ENCODE data around the gene RRP1B. TPM values are rescaled to one million over a fixed set of nuclear protein-coding genes. Genes with fewer than 3 reads are reported as not detected.
"Not testable (repeated sequence)": the region's sequence is repeated elsewhere in the genome, so short reads cannot be mapped to it uniquely, and the experiment has no call there.

The RRP1B gene
- total and polyA plus RNA-seq, 5 donors from 2014 or later = 26.2 to 37.7 (median 28.7) TPM

DNA sequence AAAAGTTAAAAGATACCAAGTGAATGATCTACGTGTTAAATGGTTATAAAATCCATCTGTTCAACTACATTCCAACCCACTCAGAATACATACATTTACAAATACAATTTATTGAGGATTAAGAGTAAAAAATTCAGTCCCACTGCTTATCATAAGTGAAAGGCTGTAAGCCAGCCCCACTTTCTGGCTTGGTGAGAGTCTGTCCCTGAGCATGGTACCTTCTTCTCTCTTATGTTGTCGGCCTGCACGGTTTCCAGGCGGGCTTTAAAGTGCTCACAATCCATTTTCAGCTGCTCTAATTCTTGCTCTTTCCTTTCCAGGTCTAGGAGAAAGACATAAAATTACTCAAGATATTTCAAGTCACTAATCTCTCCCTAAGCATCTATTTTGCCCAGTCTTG is 15.3 kb upstream of the RRP1B start:
- DNase-seq (no peak), ATAC-seq (ENCODE audit: low read depth in 2 of 2) (no peak)
- peaks cover 0 to 8% (median 2%) of the 10 kb centered on the region in 4 donors for H3K4me1 Mint-ChIP-seq
- no peaks in the 10 kb centered on the region for H3K9me3 ChIP-seq (ENCODE audit: control insufficient read depth in 2 of 2, low read length in 2 of 2)
- no peaks in the 10 kb centered on the region for H3K27me3 ChIP-seq (ENCODE audit: control insufficient read depth, insufficient read depth, low read length)
- no peaks in the 10 kb centered on the region for H3K36me3 Mint-ChIP-seq
- no peaks in the 10 kb centered on the region for H3K9me3 Mint-ChIP-seq
- H3K27ac Mint-ChIP-seq = no peak overlapping the region
- H3K36me3 ChIP-seq (ENCODE audit: control insufficient read depth, insufficient read depth, low read length) = no peaks in the 10 kb centered on the region
- no peak overlapping the region for H3K4me3 Mint-ChIP-seq
- peaks cover 4% of the 10 kb centered on the region for H3K4me1 ChIP-seq (ENCODE audit: control insufficient read depth, insufficient read depth, low read length, poor library complexity, severe bottlenecking)
- H3K4me3 ChIP-seq (ENCODE audit: low read depth, low read length) = no peak overlapping the region
- peaks cover 11% of the 10 kb centered on the region for H3K27me3 Mint-ChIP-seq
- H3K27ac ChIP-seq (ENCODE audit: insufficient read depth, low read length, poor library complexity, severe bottlenecking) = no peak overlapping the region

DNA sequence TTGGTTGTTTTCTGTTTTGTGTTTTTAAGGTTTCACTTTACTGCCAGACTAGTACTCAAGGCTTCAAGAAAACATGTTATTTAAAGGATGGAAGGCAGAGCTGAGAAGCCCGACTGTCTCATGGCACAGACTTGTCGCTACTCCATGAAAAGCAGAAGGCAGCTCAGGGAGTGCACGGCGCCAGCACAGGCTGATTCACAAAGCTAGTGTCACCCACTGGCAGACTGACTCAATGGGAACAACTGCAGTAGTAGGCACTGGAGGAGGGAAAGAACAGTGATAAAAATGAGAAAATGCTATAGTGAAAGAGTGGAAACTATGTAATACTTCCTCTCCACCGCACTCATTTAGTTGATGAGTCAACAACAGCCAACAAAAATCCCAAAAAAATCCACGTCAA is 14.8 kb upstream of the RRP1B start:
- no peaks in the 10 kb centered on the region for H3K9me3 ChIP-seq (ENCODE audit: control insufficient read depth in 2 of 2, low read length in 2 of 2)
- H3K27ac ChIP-seq (ENCODE audit: insufficient read depth, low read length, poor library complexity, severe bottlenecking) = no peak overlapping the region
- H3K27me3 ChIP-seq (ENCODE audit: control insufficient read depth, insufficient read depth, low read length) = no peaks in the 10 kb centered on the region
- H3K36me3 ChIP-seq (ENCODE audit: control insufficient read depth, insufficient read depth, low read length) = no peaks in the 10 kb centered on the region
- no peak for DNase-seq
- peaks cover 4% of the 10 kb centered on the region for H3K4me1 ChIP-seq (ENCODE audit: control insufficient read depth, insufficient read depth, low read length, poor library complexity, severe bottlenecking)
- Mint-ChIP-seq H3K9me3 (no peaks in the 10 kb centered on the region), H3K27me3 (peaks cover 11% of the 10 kb centered on the region), H3K36me3 (no peaks in the 10 kb centered on the region), H3K4me3 (no peak overlapping the region), H3K27ac (no peak overlapping the region), H3K4me1 (peaks cover 0 to 8% (median 2%) of the 10 kb centered on the region in 4 donors)
- H3K4me3 ChIP-seq (ENCODE audit: low read depth, low read length) = no peak overlapping the region
- ATAC-seq (ENCODE audit: low read depth in 2 of 2) = no peak

DNA sequence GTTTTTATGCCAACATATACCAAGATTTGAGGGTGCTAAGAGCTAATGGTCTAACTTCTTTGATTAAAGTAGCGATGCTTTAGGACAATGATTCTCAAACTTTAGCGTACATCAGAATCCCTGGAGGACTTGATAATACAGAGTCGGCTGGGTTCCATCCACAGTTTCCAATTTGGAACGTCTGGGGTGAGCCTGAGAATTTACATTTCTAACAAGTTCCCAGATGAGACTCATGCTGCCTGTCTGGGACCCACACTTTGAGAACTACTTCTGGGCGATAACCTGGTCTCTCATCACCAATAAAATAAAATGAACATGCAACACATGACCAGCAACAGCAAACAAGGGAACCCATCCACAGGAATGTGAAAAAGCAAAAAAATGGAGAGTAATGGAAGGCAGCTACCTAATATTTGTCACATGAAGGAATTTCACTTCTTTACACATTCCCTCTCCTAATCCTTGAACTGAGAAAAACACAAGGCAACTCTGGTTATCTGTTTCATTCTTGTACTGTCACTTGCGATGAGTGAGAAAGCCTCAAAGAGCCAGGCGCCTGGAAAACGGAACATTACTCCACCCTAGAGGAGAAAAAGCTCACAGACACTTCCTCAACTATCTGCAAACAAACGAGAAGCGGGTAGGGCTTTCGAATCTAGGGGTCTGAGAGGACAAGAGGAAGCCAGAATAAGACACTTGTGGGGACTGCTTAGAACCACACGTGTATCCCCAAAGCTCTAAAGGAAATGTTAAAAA is 14.0 kb upstream of the RRP1B start:
- Histone ChIP-seq H3K27ac (ENCODE audit: insufficient read depth, low read length, poor library complexity, severe bottlenecking) (no peak overlapping the region), H3K9me3 (ENCODE audit: control insufficient read depth in 2 of 2, low read length in 2 of 2) (no peaks in the 10 kb centered on the region), H3K27me3 (ENCODE audit: control insufficient read depth, insufficient read depth, low read length) (no peaks in the 10 kb centered on the region), H3K4me3 (ENCODE audit: low read depth, low read length) (no peak overlapping the region), H3K4me1 (ENCODE audit: control insufficient read depth, insufficient read depth, low read length, poor library complexity, severe bottlenecking) (peaks cover 4% of the 10 kb centered on the region), H3K36me3 (ENCODE audit: control insufficient read depth, insufficient read depth, low read length) (no peaks in the 10 kb centered on the region)
- ATAC-seq (ENCODE audit: low read depth in 2 of 2) (no peak), DNase-seq (peak in 1 of 3 donors; percentile 61)
- no peak overlapping the region for H3K4me3 Mint-ChIP-seq
- peak overlapping the region in 1 of 3 donors; percentile 79 for H3K27ac Mint-ChIP-seq
- no peaks in the 10 kb centered on the region for H3K36me3 Mint-ChIP-seq
- no peaks in the 10 kb centered on the region for H3K9me3 Mint-ChIP-seq
- H3K4me1 Mint-ChIP-seq = peaks cover 0 to 8% (median 2%) of the 10 kb centered on the region in 4 donors
- peaks cover 11% of the 10 kb centered on the region for H3K27me3 Mint-ChIP-seq

DNA sequence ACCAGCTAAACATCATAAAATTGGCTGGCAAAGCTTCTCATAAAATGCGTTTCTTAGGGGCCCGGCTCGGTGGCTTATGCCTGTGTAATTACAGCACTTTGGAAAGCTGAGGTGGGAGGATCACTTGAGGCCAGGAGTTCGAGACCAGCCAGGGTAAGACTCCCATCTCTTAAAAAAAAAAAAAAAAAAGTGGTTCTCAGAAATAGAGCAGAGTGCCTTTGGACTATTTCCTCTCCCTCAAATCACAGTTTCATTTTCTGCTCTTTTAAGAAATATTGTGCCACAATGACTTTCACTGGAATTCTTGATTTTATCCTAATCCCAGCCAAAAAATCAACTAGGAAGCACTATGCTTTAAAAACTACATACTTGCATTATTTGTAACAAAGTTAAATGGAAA is 13.4 kb upstream of the RRP1B start:
- no peaks in the 10 kb centered on the region for H3K36me3 Mint-ChIP-seq
- H3K4me1 Mint-ChIP-seq = peaks cover 0 to 8% (median 2%) of the 10 kb centered on the region in 4 donors
- H3K27me3 ChIP-seq (ENCODE audit: control insufficient read depth, insufficient read depth, low read length) = no peaks in the 10 kb centered on the region
- H3K9me3 ChIP-seq (ENCODE audit: control insufficient read depth in 2 of 2, low read length in 2 of 2) = no peaks in the 10 kb centered on the region
- H3K9me3 Mint-ChIP-seq = no peaks in the 10 kb centered on the region
- DNase-seq (peak in 1 of 3 donors; percentile 13), ATAC-seq (ENCODE audit: low read depth in 2 of 2) (no peak)
- H3K4me3 Mint-ChIP-seq = no peak overlapping the region
- no peak overlapping the region for H3K4me3 ChIP-seq (ENCODE audit: low read depth, low read length)
- no peak overlapping the region for H3K27ac ChIP-seq (ENCODE audit: insufficient read depth, low read length, poor library complexity, severe bottlenecking)
- H3K27me3 Mint-ChIP-seq = peaks cover 11% of the 10 kb centered on the region
- H3K27ac Mint-ChIP-seq = no peak overlapping the region
- no peaks in the 10 kb centered on the region for H3K36me3 ChIP-seq (ENCODE audit: control insufficient read depth, insufficient read depth, low read length)
- H3K4me1 ChIP-seq (ENCODE audit: control insufficient read depth, insufficient read depth, low read length, poor library complexity, severe bottlenecking) = peaks cover 4% of the 10 kb centered on the region

DNA sequence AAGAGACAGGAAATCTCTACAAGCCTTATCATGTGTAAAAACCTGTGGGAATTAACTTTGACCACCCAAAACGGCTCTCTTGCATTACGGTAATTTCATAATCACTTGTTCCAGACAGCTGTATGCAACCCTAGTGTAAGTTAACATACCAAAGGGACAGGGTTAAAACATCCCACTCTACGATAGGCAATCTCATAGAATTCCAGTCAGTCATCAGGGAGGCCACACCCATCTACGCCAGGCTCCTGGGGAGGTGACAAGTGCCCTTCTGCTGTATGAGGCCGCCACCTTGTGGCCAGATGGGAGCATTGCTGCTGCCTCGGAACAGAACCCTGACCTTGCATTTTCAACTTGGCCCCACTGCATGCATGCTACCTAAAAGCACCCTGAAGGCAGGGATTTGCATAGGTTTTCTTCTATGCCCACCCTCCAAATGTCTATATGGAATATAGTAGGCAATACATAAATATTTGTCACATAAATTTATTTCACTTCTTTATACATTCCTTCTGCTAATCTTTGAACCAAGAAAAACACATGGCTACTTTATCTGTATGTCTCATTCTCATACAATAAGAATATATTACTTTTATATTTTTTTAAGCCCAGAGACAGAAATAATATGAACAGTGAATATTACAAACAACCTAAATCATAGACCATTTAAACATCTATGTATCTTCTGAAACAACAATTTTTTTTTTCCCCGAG is 12.7 kb upstream of the RRP1B start:
- peak overlapping the region in 1 of 4 donors; percentile 24 for H3K4me3 Mint-ChIP-seq
- Histone ChIP-seq H3K27me3 (ENCODE audit: control insufficient read depth, insufficient read depth, low read length) (no peaks in the 10 kb centered on the region), H3K9me3 (ENCODE audit: control insufficient read depth in 2 of 2, low read length in 2 of 2) (no peaks in the 10 kb centered on the region), H3K27ac (ENCODE audit: insufficient read depth, low read length, poor library complexity, severe bottlenecking) (no peak overlapping the region), H3K4me3 (ENCODE audit: low read depth, low read length) (no peak overlapping the region), H3K4me1 (ENCODE audit: control insufficient read depth, insufficient read depth, low read length, poor library complexity, severe bottlenecking) (peaks cover 4% of the 10 kb centered on the region), H3K36me3 (ENCODE audit: control insufficient read depth, insufficient read depth, low read length) (no peaks in the 10 kb centered on the region)
- peak; percentile 76 to 85 (median 80) for DNase-seq
- peaks cover 0 to 8% (median 2%) of the 10 kb centered on the region in 4 donors for H3K4me1 Mint-ChIP-seq
- ATAC-seq (ENCODE audit: low read depth in 2 of 2) = peak; percentile 96
- H3K27ac Mint-ChIP-seq = peak overlapping the region; percentile 25 to 58 (median 32)
- no peaks in the 10 kb centered on the region for H3K36me3 Mint-ChIP-seq
- peaks cover 11% of the 10 kb centered on the region for H3K27me3 Mint-ChIP-seq
- no peaks in the 10 kb centered on the region for H3K9me3 Mint-ChIP-seq

DNA sequence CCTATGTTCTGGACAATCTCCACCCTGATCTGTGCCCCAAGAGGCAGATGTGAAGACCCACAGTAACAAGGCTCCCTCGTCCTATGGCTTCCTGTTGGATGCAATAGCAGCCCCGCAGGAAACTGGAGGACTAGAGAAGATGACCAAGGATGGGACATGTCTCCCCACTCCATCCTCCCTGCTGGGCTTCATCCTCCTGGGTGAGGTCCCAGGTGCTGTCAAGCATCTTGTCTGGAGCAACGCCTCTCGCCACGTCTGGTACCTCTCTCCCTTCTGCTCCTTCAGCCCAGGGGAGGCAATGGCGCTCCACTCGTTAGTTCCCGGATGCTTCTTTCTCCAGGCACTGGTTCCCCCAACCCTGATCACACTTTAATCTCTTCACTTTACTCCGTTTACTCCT is 11.2 kb upstream of the RRP1B start:
- Mint-ChIP-seq H3K27me3 (peaks cover 11% of the 10 kb centered on the region), H3K4me3 (peak overlapping the region in 1 of 4 donors; percentile 19), H3K27ac (no peak overlapping the region), H3K36me3 (no peaks in the 10 kb centered on the region), H3K4me1 (peaks cover 0 to 8% (median 2%) of the 10 kb centered on the region in 4 donors), H3K9me3 (no peaks in the 10 kb centered on the region)
- ATAC-seq (ENCODE audit: low read depth in 2 of 2) (no peak), DNase-seq (no peak)
- Histone ChIP-seq H3K4me3 (ENCODE audit: low read depth, low read length) (no peak overlapping the region), H3K36me3 (ENCODE audit: control insufficient read depth, insufficient read depth, low read length) (no peaks in the 10 kb centered on the region), H3K9me3 (ENCODE audit: control insufficient read depth in 2 of 2, low read length in 2 of 2) (no peaks in the 10 kb centered on the region), H3K27ac (ENCODE audit: insufficient read depth, low read length, poor library complexity, severe bottlenecking) (no peak overlapping the region), H3K4me1 (ENCODE audit: control insufficient read depth, insufficient read depth, low read length, poor library complexity, severe bottlenecking) (peaks cover 4% of the 10 kb centered on the region), H3K27me3 (ENCODE audit: control insufficient read depth, insufficient read depth, low read length) (no peaks in the 10 kb centered on the region)

DNA sequence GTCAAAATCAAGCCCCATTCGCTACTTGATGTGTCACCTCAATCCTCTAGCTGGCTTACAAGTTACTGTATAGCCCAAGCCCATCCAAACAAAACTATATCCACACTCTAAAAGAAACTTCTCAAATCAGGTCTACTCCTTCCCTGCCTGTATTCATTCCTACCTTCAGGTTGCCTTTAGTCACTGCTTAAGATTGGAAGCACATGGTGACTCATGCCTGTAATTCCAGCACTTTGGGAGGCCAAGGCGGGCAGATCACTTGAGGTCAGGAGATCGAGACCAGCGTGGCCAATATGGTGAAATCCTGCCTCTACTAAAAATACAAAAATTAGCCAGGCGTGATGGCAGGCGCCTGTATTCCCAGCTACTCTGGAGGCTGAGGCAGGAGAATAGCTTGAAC is 7.4 kb upstream of the RRP1B start:
- not testable (repeated sequence) for H3K27ac ChIP-seq (ENCODE audit: insufficient read depth, low read length, poor library complexity, severe bottlenecking); H3K9me3 ChIP-seq (ENCODE audit: control insufficient read depth in 2 of 2, low read length in 2 of 2); H3K4me1 Mint-ChIP-seq; H3K4me3 ChIP-seq (ENCODE audit: low read depth, low read length); DNase-seq; H3K4me3 Mint-ChIP-seq; H3K27me3 ChIP-seq (ENCODE audit: control insufficient read depth, insufficient read depth, low read length); H3K27ac Mint-ChIP-seq; H3K27me3 Mint-ChIP-seq; ATAC-seq (ENCODE audit: low read depth in 2 of 2); H3K36me3 Mint-ChIP-seq; H3K4me1 ChIP-seq (ENCODE audit: control insufficient read depth, insufficient read depth, low read length, poor library complexity, severe bottlenecking); H3K9me3 Mint-ChIP-seq; H3K36me3 ChIP-seq (ENCODE audit: control insufficient read depth, insufficient read depth, low read length)
